ENCODE results near the gene STRADA.
A peak's percentile ranks its signal among the peaks of the same experiment; 100 is the strongest.

The STRADA gene

GRCh38 chr17:63701868-63702720, 39.5 kb downstream of the STRADA start:
- DNase-seq (ENCODE audit: low read depth in 2 of 2): peak in 1 of 2 donors; percentile 61

- no peak for DNase-seq (ENCODE audit: low read depth in 2 of 2)
Observed at GRCh38 chr17:63701456-63701820, 40.2 kb downstream of the STRADA start.

GRCh38 chr17:63700528-63701455, 40.8 kb downstream of the STRADA start:
- no peak for DNase-seq (ENCODE audit: low read depth in 2 of 2)

- DNase-seq (ENCODE audit: low read depth in 2 of 2): peak; percentile 78 to 80
Observed at GRCh38 chr17:63699638-63700527, 41.7 kb downstream of the STRADA start, which contains the start of gene LIMD2. Gene LIMD2 (minus strand): TSS chr17:63700125. CDS start chr17:63699298, 827 bp downstream.

- peak; percentile 77 to 78 for DNase-seq (ENCODE audit: low read depth in 2 of 2)
Observed at GRCh38 chr17:63698886-63699637, 42.5 kb downstream of the STRADA start.

- no peak for DNase-seq (ENCODE audit: low read depth in 2 of 2)
Observed at GRCh38 chr17:63698381-63698885, 43.2 kb downstream of the STRADA start.

GRCh38 chr17:63697341-63698286, 44.0 kb downstream of the STRADA start:
- DNase-seq (ENCODE audit: low read depth in 2 of 2): peak; percentile 60 to 66

- DNase-seq (ENCODE audit: low read depth in 2 of 2): no peak
Observed at GRCh38 chr17:63696381-63696961, 45.1 kb downstream of the STRADA start.

- DNase-seq (ENCODE audit: low read depth in 2 of 2): no peak
Observed at GRCh38 chr17:63695889-63696288, 45.7 kb downstream of the STRADA start.

GRCh38 chr17:63694950-63695773, 46.4 kb downstream of the STRADA start:
- DNase-seq (ENCODE audit: low read depth in 2 of 2): no peak

- no peak for DNase-seq (ENCODE audit: low read depth in 2 of 2)
Observed at GRCh38 chr17:63694229-63694949, 47.2 kb downstream of the STRADA start.

GRCh38 chr17:63693411-63694113, 48.0 kb downstream of the STRADA start:
- DNase-seq (ENCODE audit: low read depth in 2 of 2): no peak

GRCh38 chr17:63692195-63692816, 49.3 kb downstream of the STRADA start:
- DNase-seq (ENCODE audit: low read depth in 2 of 2): no peak

GRCh38 chr17:63689479-63689878, 52.1 kb downstream of the STRADA start:
- DNase-seq (ENCODE audit: low read depth in 2 of 2): no peak

GRCh38 chr17:63688396-63689020, 53.1 kb downstream of the STRADA start:
- no peak for DNase-seq (ENCODE audit: low read depth in 2 of 2)

- DNase-seq (ENCODE audit: low read depth in 2 of 2): no peak
Observed at GRCh38 chr17:63686138-63686685, 55.4 kb downstream of the STRADA start.
